Fibroblast of lung (primary cell): Measurements from ENCODE around the gene HMCN2. TPM values are rescaled to one million over a fixed set of nuclear protein-coding genes. Genes with fewer than 3 reads are reported as not detected.

Experiments used
- DNase-seq, 2 donors: peaks; one replicate each; pipeline versions ENCODE4 v3.0.0 to v3.0.0-alpha.2; 2010; ENCODE audit warnings: low read depth in 2 of 2
- H2AFZ ChIP-seq: 2 replicates; pipeline ENCODE4 v1.5.1; 2012; ENCODE audit warnings: low read length, control low read depth, inconsistent platforms
- H3K27ac ChIP-seq: 2 replicates; pipeline ENCODE4 v1.5.1; 2011; ENCODE audit warnings: low read length, control low read depth; ENCODE audit not compliant: insufficient read depth
- H3K27me3 ChIP-seq: 2 replicates; pipeline ENCODE4 v1.5.1; 2011; ENCODE audit warnings: mild to moderate bottlenecking, low read length; ENCODE audit not compliant: control insufficient read depth, insufficient read depth
- H3K36me3 ChIP-seq: 2 replicates; pipeline ENCODE4 v1.5.1; 2011; ENCODE audit warnings: low read length; ENCODE audit not compliant: control insufficient read depth, insufficient read depth
- H3K4me1 ChIP-seq: 2 replicates; pipeline ENCODE4 v1.5.1; 2011; ENCODE audit warnings: low read length; ENCODE audit not compliant: control insufficient read depth, insufficient read depth; ENCODE audit errors: extremely low read depth
- H3K4me2 ChIP-seq: 2 replicates; pipeline ENCODE4 v1.5.1; 2011; ENCODE audit warnings: low read length, control low read depth; ENCODE audit not compliant: insufficient read depth; ENCODE audit errors: extremely low read depth
- H3K4me3 ChIP-seq, 4 experiments: fragments of 200-600 bp in 1 of 4; sonication (generic) in 1 of 4; replicated peaks in 1 of 4; 2 replicates each; pipeline ENCODE4 v1.5.1; 2011 to 2016; ENCODE audit warnings: low read length in 4 of 4, low read depth in 3 of 4, mild to moderate bottlenecking in 3 of 4, control low read depth in 2 of 4, inconsistent platforms in 1 of 4, mixed read lengths in 1 of 4; ENCODE audit not compliant: insufficient read depth in 1 of 4; ENCODE audit errors: control extremely low read depth in 1 of 4
- H3K79me2 ChIP-seq: 2 replicates; pipeline ENCODE4 v1.5.1; 2012; ENCODE audit warnings: mild to moderate bottlenecking, low read length, inconsistent platforms; ENCODE audit not compliant: control insufficient read depth, insufficient read depth
- H3K9ac ChIP-seq: 2 replicates; pipeline ENCODE4 v1.5.1; 2011; ENCODE audit warnings: mild to moderate bottlenecking, low read length, control low read depth; ENCODE audit not compliant: insufficient read depth
- H3K9me3 ChIP-seq: 2 replicates; pipeline ENCODE4 v1.5.1; 2012; ENCODE audit warnings: low read depth, low read length; ENCODE audit not compliant: control insufficient read depth, insufficient read depth
- H4K20me1 ChIP-seq: 2 replicates; pipeline ENCODE4 v1.5.1; 2011; ENCODE audit warnings: low read length; ENCODE audit not compliant: control insufficient read depth, insufficient read depth; ENCODE audit errors: extremely low read depth
- CTCF ChIP-seq, 2 donors: IDR thresholded peaks in 1 of 2; conservative IDR thresholded peaks in 1 of 2; 1 replicate in 1 of 2; 2 replicates in 1 of 2; pipeline ENCODE4 v1.5.1; 2011 to 2012; ENCODE audit warnings: low read length in 2 of 2, control low read depth in 1 of 2, inconsistent platforms in 1 of 2, low read depth in 1 of 2, mild to moderate bottlenecking in 1 of 2
- EZH2 ChIP-seq: IDR thresholded peaks from 2 replicates; pipeline ENCODE4 v1.5.1; 2012; ENCODE audit warnings: low read length, control low read depth, mild to moderate bottlenecking; ENCODE audit errors: missing control alignments
- polyA plus RNA-seq, 2 donors: library from polyadenylated mRNA; depleted of rRNA in 1 of 2; stranded (reverse) in 1 of 2; unstranded in 1 of 2; fragments of >200 nt; gene quantifications; 2 replicates each; pipeline ENCODE4 v1.2.1, GENCODE V29; 2011 to 2012; ENCODE audit warnings: missing spikeins in 1 of 2
- total RNA-seq: library from RNA; depleted of rRNA; stranded (reverse); fragments of >200 nt; gene quantifications from 2 replicates; pipeline ENCODE4 v1.2.1, GENCODE V29; 2014

The HMCN2 gene
- total and polyA plus RNA-seq, 2 donors (not counting 1 experiment from before 2014, with no cell fraction given): under 0.01 TPM; not detected in 1

GRCh38 chr9:130365323-130365721 is 99.8 kb downstream of the HMCN2 start:
- Histone ChIP-seq H3K27ac (no peak overlapping the region), H3K27me3 (no peaks in the 10 kb centered on the region), H2AFZ (no peak overlapping the region), H3K4me3 (no peak overlapping the region), H3K4me2 (no peak overlapping the region), H3K36me3 (no peaks in the 10 kb centered on the region), H3K9me3 (no peaks in the 10 kb centered on the region), H3K79me2 (no peaks in the 10 kb centered on the region), H4K20me1 (no peaks in the 10 kb centered on the region), H3K9ac (no peak overlapping the region), H3K4me1 (no peaks in the 10 kb centered on the region)
- no peak for DNase-seq
- no peak for TF ChIP-seq EZH2
- no peak for TF ChIP-seq CTCF (conservative IDR thresholded peaks at IDR 0.05 in 1 of 2, IDR thresholded peaks at IDR 0.05 in 1 of 2; ENCODE audit: low read depth in 1 of 2, low read length in 2 of 2)

GRCh38 chr9:130366072-130366471 is 100.5 kb downstream of the HMCN2 start:
- Histone ChIP-seq H3K4me2 (no peak overlapping the region), H3K36me3 (no peaks in the 10 kb centered on the region), H3K9me3 (no peaks in the 10 kb centered on the region), H3K4me1 (no peaks in the 10 kb centered on the region), H2AFZ (no peak overlapping the region), H3K27me3 (no peaks in the 10 kb centered on the region), H3K4me3 (no peak overlapping the region), H3K27ac (no peak overlapping the region), H4K20me1 (no peaks in the 10 kb centered on the region), H3K9ac (no peak overlapping the region), H3K79me2 (no peaks in the 10 kb centered on the region)
- TF ChIP-seq EZH2 (no peak), CTCF (conservative IDR thresholded peaks at IDR 0.05 in 1 of 2, IDR thresholded peaks at IDR 0.05 in 1 of 2; ENCODE audit: low read depth in 1 of 2, low read length in 2 of 2) (no peak)
- no peak for DNase-seq

GRCh38 chr9:130366888-130367550 is 101.5 kb downstream of the HMCN2 start:
- no peak overlapping the region for H2AFZ ChIP-seq
- H4K20me1 ChIP-seq: no peaks in the 10 kb centered on the region
- H3K27me3 ChIP-seq: peaks cover 4% of the 10 kb centered on the region
- no peak overlapping the region for H3K4me2 ChIP-seq
- DNase-seq: no peak
- no peaks in the 10 kb centered on the region for H3K4me1 ChIP-seq
- no peak overlapping the region for H3K4me3 ChIP-seq
- H3K36me3 ChIP-seq: no peaks in the 10 kb centered on the region
- no peaks in the 10 kb centered on the region for H3K9me3 ChIP-seq
- H3K79me2 ChIP-seq: no peaks in the 10 kb centered on the region
- TF ChIP-seq EZH2 (no peak), CTCF (conservative IDR thresholded peaks at IDR 0.05 in 1 of 2, IDR thresholded peaks at IDR 0.05 in 1 of 2; ENCODE audit: low read depth in 1 of 2, low read length in 2 of 2) (no peak)
- no peak overlapping the region for H3K27ac ChIP-seq
- no peak overlapping the region for H3K9ac ChIP-seq
